Hepatocyte (in vitro differentiated cells): ENCODE results near the gene EXOC6B. TPM values are rescaled to one million over a fixed set of nuclear protein-coding genes. Genes with fewer than 3 reads are reported as not detected.

Source experiments
- DNase-seq: peaks from one replicate; pipeline ENCODE4 v3.0.0-alpha.2; 2016; ENCODE audit warnings: low spot score
- H2AFZ ChIP-seq: fragments of 200-600 bp; sonication (generic); 2 replicates; pipeline ENCODE4 v1.6.0; 2016; ENCODE audit warnings: antibody characterized with exemption, mild to moderate bottlenecking
- H3K27ac ChIP-seq: fragments of 200-600 bp; sonication (generic); 2 replicates; pipeline ENCODE4 v1.5.1; 2016; ENCODE audit warnings: mild to moderate bottlenecking
- H3K27me3 ChIP-seq: fragments of 200-600 bp; sonication (generic); 2 replicates; pipeline ENCODE4 v1.6.1; 2016
- H3K36me3 ChIP-seq: fragments of 200-600 bp; sonication (generic); replicated peaks from 2 replicates; pipeline ENCODE4 v1.5.1; 2016; ENCODE audit warnings: low read depth; ENCODE audit not compliant: insufficient read depth
- H3K4me1 ChIP-seq: fragments of 200-600 bp; sonication (generic); 2 replicates; pipeline ENCODE4 v1.5.1; 2016; ENCODE audit warnings: mild to moderate bottlenecking, moderate library complexity; ENCODE audit not compliant: insufficient read depth
- H3K4me2 ChIP-seq: fragments of 200-600 bp; sonication (generic); 2 replicates; pipeline ENCODE4 v1.6.0; 2016
- H3K4me3 ChIP-seq: fragments of 200-600 bp; sonication (generic); 2 replicates; pipeline ENCODE4 v1.5.1; 2016; ENCODE audit warnings: mild to moderate bottlenecking
- H3K79me2 ChIP-seq: fragments of 200-600 bp; sonication (generic); 2 replicates; pipeline ENCODE4 v1.6.0; 2017; ENCODE audit warnings: mild to moderate bottlenecking
- H3K9me2 ChIP-seq: fragments of 200-600 bp; sonication (generic); replicated peaks from 2 replicates; pipeline ENCODE4 v1.6.0; 2017; ENCODE audit warnings: mild to moderate bottlenecking; ENCODE audit not compliant: insufficient read depth
- H3K9me3 ChIP-seq: fragments of 200-600 bp; sonication (generic); 2 replicates; pipeline ENCODE4 v1.5.1; 2016; ENCODE audit warnings: low read depth, mild to moderate bottlenecking
- H4K20me1 ChIP-seq: fragments of 200-600 bp; sonication (generic); 2 replicates; pipeline ENCODE4 v1.6.0; 2016; ENCODE audit warnings: mild to moderate bottlenecking; ENCODE audit not compliant: insufficient read depth, poor library complexity, severe bottlenecking
- EZH2 ChIP-seq: fragments of 200-600 bp; sonication (generic); IDR thresholded peaks from 2 replicates; pipeline ENCODE4 v1.6.1; 2016; ENCODE audit warnings: antibody characterized with exemption, mild to moderate bottlenecking, borderline replicate concordance
- EZH2phosphoT487 ChIP-seq: fragments of 200-600 bp; sonication (generic); IDR thresholded peaks from one replicate; pipeline ENCODE4 v1.6.1; 2018; ENCODE audit warnings: antibody characterized with exemption, mild to moderate bottlenecking, low read depth, moderate library complexity; ENCODE audit not compliant: unreplicated experiment, severe bottlenecking
- WGBS: methylation state at CpG from one replicate; pipeline ENCODE4 v1.1.6; 2016; ENCODE audit warnings: low lambda C conversion rate; ENCODE audit errors: missing lambda C conversion rate; 5-methylcytosine and 5-hydroxymethylcytosine counted together
- polyA plus RNA-seq: library from polyadenylated mRNA; unstranded; fragments of >200 nt; fragmentation: Nextera tagmentation; extraction: Ambion mirVana; gene quantifications from 2 replicates; pipeline ENCODE4 v1.2.1, GENCODE V29; 2016
- total RNA-seq: library from RNA; depleted of rRNA; stranded (reverse); fragments of >200 nt; gene quantifications from 2 replicates; pipeline ENCODE4 v1.2.3, GENCODE V29; 2014
- TF ChIP-seq, protein P1 (sequence below): fragments of 200-600 bp; sonication (generic); IDR thresholded peaks from 2 replicates; pipeline ENCODE4 v1.5.1; 2016; ENCODE audit warnings: antibody characterized with exemption, mild to moderate bottlenecking; ENCODE audit not compliant: poor library complexity

The EXOC6B gene
- total and polyA plus RNA-seq, 2 experiments from 2014 or later, result 11.8 to 36.2 TPM

- DNase-seq, result no peak
- Histone ChIP-seq H4K20me1 (no peaks in the 10 kb centered on the region), H3K27me3 (no peaks in the 10 kb centered on the region), H3K4me2 (no peak overlapping the region), H3K9me3 (no peaks in the 10 kb centered on the region), H3K4me1 (no peaks in the 10 kb centered on the region), H2AFZ (no peak overlapping the region), H3K79me2 (peaks cover 19% of the 10 kb centered on the region), H3K9me2 (no peaks in the 10 kb centered on the region), H3K4me3 (no peak overlapping the region), H3K27ac (no peak overlapping the region), H3K36me3 (no peaks in the 10 kb centered on the region)
- WGBS, result 70% methylated on average over 1 of the region's 1 CpG
- TF ChIP-seq, protein P1, sequence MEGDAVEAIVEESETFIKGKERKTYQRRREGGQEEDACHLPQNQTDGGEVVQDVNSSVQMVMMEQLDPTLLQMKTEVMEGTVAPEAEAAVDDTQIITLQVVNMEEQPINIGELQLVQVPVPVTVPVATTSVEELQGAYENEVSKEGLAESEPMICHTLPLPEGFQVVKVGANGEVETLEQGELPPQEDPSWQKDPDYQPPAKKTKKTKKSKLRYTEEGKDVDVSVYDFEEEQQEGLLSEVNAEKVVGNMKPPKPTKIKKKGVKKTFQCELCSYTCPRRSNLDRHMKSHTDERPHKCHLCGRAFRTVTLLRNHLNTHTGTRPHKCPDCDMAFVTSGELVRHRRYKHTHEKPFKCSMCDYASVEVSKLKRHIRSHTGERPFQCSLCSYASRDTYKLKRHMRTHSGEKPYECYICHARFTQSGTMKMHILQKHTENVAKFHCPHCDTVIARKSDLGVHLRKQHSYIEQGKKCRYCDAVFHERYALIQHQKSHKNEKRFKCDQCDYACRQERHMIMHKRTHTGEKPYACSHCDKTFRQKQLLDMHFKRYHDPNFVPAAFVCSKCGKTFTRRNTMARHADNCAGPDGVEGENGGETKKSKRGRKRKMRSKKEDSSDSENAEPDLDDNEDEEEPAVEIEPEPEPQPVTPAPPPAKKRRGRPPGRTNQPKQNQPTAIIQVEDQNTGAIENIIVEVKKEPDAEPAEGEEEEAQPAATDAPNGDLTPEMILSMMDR, result no peak
- no peak for TF ChIP-seq EZH2phosphoT487
- TF ChIP-seq EZH2, result no peak
Measured at GRCh38 chr2:72583376-72583775, 242.5 kb downstream of the EXOC6B start.

DNA sequence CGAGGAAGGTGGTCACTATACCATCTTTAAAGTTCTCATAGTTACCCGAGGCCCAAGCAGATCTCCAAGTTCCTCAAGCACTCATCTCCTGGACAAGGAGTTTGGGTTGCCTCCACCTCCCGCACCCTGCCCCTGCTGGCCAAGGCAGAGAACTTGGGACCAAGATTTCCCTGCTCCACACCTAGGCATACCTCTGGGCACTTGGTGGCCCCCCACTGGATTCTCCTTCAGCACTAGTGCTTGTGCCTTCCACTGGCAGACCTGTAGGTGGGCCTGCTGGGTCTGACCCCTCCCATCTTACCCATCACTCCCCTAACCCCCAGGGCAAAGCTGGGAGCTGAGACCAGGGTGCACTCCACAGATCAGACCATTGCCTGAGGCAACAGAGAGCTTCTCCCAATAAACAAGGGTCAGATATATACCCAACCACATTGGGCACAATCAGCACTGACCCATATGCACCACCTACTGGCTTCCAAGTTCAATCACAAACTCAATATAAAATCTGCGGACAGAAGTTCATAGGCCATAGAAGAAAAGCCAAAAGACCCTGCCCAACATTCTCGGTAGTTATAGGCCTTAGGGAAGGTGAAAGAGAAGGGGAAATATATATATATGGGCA lies 244.2 kb downstream of the EXOC6B start:
- no peak overlapping the region for H3K4me2 ChIP-seq
- peaks cover 16% of the 10 kb centered on the region for H3K79me2 ChIP-seq
- H3K27me3 ChIP-seq, result no peaks in the 10 kb centered on the region
- whole genome bisulfite sequencing, result 78% methylated on average over 5 of the region's 5 CpGs
- no peak overlapping the region for H2AFZ ChIP-seq
- H3K4me1 ChIP-seq, result no peaks in the 10 kb centered on the region
- H3K9me3 ChIP-seq, result no peaks in the 10 kb centered on the region
- H3K9me2 ChIP-seq, result no peaks in the 10 kb centered on the region
- TF ChIP-seq EZH2 (no peak), EZH2phosphoT487 (no peak)
- TF ChIP-seq, protein P1, result no peak
- no peaks in the 10 kb centered on the region for H3K36me3 ChIP-seq
- no peak overlapping the region for H3K4me3 ChIP-seq
- no peak overlapping the region for H3K27ac ChIP-seq
- no peak for DNase-seq
- H4K20me1 ChIP-seq, result no peaks in the 10 kb centered on the region

GRCh38 chr2:72579591-72580180 lies 246.1 kb downstream of the EXOC6B start:
- H4K20me1 ChIP-seq, result no peaks in the 10 kb centered on the region
- H3K4me1 ChIP-seq, result no peaks in the 10 kb centered on the region
- no peak for TF ChIP-seq EZH2phosphoT487
- TF ChIP-seq, protein P1, result peak; percentile 86
- H3K27ac ChIP-seq, result no peak overlapping the region
- no peak overlapping the region for H3K4me2 ChIP-seq
- H2AFZ ChIP-seq, result no peak overlapping the region
- H3K9me2 ChIP-seq, result no peaks in the 10 kb centered on the region
- no peaks in the 10 kb centered on the region for H3K27me3 ChIP-seq
- WGBS, result 47% methylated on average over 1 of the region's 1 CpG
- peak; percentile 32 for DNase-seq
- no peaks in the 10 kb centered on the region for H3K9me3 ChIP-seq
- H3K79me2 ChIP-seq, result peaks cover 4% of the 10 kb centered on the region
- no peak overlapping the region for H3K4me3 ChIP-seq
- no peaks in the 10 kb centered on the region for H3K36me3 ChIP-seq
